Measurements from ENCODE around the gene KIF12. TPM values are rescaled to one million over a fixed set of nuclear protein-coding genes. Genes with fewer than 3 reads are reported as not detected.

Gene KIF12
- total and polyA plus RNA-seq, 2 of the 13 experiments (the other 11 are each of a cell fraction or from before 2014, with no cell fraction given): 1.8 to 12.5 TPM

DNA sequence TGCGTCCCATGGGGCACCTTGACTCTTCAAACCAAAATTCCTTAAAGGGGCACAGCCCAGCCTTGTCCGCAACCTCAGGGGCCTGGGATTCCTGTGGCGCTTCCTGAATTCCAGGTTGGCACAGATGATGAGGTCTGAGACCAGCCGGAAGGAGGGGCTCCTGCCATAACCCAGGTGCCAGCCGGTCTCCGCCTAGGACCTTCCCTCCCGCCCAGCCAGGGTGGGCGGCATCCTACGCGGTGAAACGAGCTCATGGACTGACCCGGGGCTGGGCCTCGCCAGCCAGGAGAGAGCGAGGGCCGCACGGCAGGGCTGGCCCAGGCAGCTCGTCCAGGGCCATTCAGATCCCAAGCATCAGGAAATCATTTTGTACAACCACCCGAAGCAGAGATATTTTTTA lies 44.0 kb downstream of the KIF12 start:
- no TSS peak for BruUV-seq (replicated peaks)
- 68% methylated on average over 3 of the region's 18 CpGs for WGBS (ENCODE audit: low lambda C conversion rate)
- no peak for FAIRE-seq
- Histone ChIP-seq H3K4me1 (ENCODE audit: insufficient read depth, low read length) (peaks cover 29% of the 10 kb centered on the region), H2AFZ (ENCODE audit: low read length) (no peak overlapping the region), H4K20me1 (ENCODE audit: insufficient read depth, low read length) (peaks cover 9% of the 10 kb centered on the region), H3K4me3 (replicated peaks in 1 of 3; ENCODE audit: insufficient read depth in 1 of 3, low read depth in 2 of 3, low read length in 3 of 3) (no peak overlapping the region), H3K27ac (ENCODE audit: extremely low read length, insufficient read depth, low read length) (no peak overlapping the region), H3K4me2 (ENCODE audit: low read depth, low read length) (no peak overlapping the region), H3K79me2 (ENCODE audit: insufficient read depth, low read length) (no peaks in the 10 kb centered on the region), H3K36me3 (replicated peaks in 1 of 2; ENCODE audit: control insufficient read depth in 1 of 2, insufficient read depth in 2 of 2, low read length in 2 of 2) (peaks cover 0 to 2% of the 10 kb centered on the region in 2 experiments; a peak in 1 of 5 replicates), H3K27me3 (ENCODE audit: control insufficient read depth in 1 of 2, insufficient read depth in 2 of 2, low read length in 2 of 2) (peaks cover 2 to 6% of the 10 kb centered on the region in 2 experiments; a peak in 3 of 5 replicates), H3K9ac (ENCODE audit: insufficient read depth, low read depth, low read length) (no peak overlapping the region), H3K9me3 (ENCODE audit: low read length) (no peaks in the 10 kb centered on the region)
- no peak for ATAC-seq
- CTCF ChIA-PET (ENCODE audit: low intra/inter-chr PET ratio, low total read pairs): no interaction called here
- no peak for DNase-seq (ENCODE audit: low spot score)
- TF ChIP-seq CHCHD3 (CRISPR knock-in tag; IDR thresholded peaks at IDR 0.05): no peak
- no peak for TF ChIP-seq SP1 (IDR thresholded peaks at IDR 0.05)
- TF ChIP-seq SP1 (CRISPR knock-in tag; IDR thresholded peaks at IDR 0.05): no peak
- TF ChIP-seq TRIM24 (CRISPR knock-in tag; IDR thresholded peaks at IDR 0.05): no peak
- TF ChIP-seq ZNF674 (CRISPR knock-in tag; IDR thresholded peaks at IDR 0.05; ENCODE audit: low read depth): no peak
- TF ChIP-seq ZNF207 (IDR thresholded peaks at IDR 0.05; ENCODE audit: borderline replicate concordance): no peak
- TF ChIP-seq NPAS2 (CRISPR knock-in tag; IDR thresholded peaks at IDR 0.05; ENCODE audit: borderline replicate concordance): no peak
- no peak for TF ChIP-seq NRL (CRISPR knock-in tag; IDR thresholded peaks at IDR 0.05; ENCODE audit: borderline replicate concordance)
- TF ChIP-seq, protein P1, sequence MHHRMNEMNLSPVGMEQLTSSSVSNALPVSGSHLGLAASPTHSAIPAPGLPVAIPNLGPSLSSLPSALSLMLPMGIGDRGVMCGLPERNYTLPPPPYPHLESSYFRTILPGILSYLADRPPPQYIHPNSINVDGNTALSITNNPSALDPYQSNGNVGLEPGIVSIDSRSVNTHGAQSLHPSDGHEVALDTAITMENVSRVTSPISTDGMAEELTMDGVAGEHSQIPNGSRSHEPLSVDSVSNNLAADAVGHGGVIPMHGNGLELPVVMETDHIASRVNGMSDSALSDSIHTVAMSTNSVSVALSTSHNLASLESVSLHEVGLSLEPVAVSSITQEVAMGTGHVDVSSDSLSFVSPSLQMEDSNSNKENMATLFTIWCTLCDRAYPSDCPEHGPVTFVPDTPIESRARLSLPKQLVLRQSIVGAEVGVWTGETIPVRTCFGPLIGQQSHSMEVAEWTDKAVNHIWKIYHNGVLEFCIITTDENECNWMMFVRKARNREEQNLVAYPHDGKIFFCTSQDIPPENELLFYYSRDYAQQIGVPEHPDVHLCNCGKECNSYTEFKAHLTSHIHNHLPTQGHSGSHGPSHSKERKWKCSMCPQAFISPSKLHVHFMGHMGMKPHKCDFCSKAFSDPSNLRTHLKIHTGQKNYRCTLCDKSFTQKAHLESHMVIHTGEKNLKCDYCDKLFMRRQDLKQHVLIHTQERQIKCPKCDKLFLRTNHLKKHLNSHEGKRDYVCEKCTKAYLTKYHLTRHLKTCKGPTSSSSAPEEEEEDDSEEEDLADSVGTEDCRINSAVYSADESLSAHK (CRISPR knock-in tag; IDR thresholded peaks at IDR 0.05; ENCODE audit: borderline replicate concordance): no peak
- TF ChIP-seq, protein P2, sequence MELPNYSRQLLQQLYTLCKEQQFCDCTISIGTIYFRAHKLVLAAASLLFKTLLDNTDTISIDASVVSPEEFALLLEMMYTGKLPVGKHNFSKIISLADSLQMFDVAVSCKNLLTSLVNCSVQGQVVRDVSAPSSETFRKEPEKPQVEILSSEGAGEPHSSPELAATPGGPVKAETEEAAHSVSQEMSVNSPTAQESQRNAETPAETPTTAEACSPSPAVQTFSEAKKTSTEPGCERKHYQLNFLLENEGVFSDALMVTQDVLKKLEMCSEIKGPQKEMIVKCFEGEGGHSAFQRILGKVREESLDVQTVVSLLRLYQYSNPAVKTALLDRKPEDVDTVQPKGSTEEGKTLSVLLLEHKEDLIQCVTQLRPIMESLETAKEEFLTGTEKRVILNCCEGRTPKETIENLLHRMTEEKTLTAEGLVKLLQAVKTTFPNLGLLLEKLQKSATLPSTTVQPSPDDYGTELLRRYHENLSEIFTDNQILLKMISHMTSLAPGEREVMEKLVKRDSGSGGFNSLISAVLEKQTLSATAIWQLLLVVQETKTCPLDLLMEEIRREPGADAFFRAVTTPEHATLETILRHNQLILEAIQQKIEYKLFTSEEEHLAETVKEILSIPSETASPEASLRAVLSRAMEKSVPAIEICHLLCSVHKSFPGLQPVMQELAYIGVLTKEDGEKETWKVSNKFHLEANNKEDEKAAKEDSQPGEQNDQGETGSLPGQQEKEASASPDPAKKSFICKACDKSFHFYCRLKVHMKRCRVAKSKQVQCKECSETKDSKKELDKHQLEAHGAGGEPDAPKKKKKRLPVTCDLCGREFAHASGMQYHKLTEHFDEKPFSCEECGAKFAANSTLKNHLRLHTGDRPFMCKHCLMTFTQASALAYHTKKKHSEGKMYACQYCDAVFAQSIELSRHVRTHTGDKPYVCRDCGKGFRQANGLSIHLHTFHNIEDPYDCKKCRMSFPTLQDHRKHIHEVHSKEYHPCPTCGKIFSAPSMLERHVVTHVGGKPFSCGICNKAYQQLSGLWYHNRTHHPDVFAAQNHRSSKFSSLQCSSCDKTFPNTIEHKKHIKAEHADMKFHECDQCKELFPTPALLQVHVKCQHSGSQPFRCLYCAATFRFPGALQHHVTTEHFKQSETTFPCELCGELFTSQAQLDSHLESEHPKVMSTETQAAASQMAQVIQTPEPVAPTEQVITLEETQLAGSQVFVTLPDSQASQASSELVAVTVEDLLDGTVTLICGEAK (IDR thresholded peaks at IDR 0.05): no peak
- TF ChIP-seq, protein P2 (CRISPR knock-in tag; IDR thresholded peaks at IDR 0.05): no peak
- no peak for TF ChIP-seq NFE2 (CRISPR knock-in tag; IDR thresholded peaks at IDR 0.05)
- intact Hi-C loops (cut with micrococcal nuclease; ENCODE audit: unreplicated experiment) (no loop called here), in situ Hi-C loops (cut with HindIII; ENCODE audit: extremely low pct_ligation_motif_present, low pct_unique_long_range_greater_than_20kb) (no loop called here)
- POLR2A ChIA-PET: no interaction called here
